HG02970 (cell line): ENCODE data around the gene DNPEP.
A peak's percentile ranks its signal among the peaks of the same experiment; 100 is the strongest.
"Not testable (repeated sequence)": the region's sequence is repeated elsewhere in the genome, so short reads cannot be mapped to it uniquely, and the experiment has no call there.

ENCODE experiments used
- ATAC-seq: cut with Tn5 transposase; IDR thresholded peaks from one replicate; pipeline ENCODE4 v1.9.1; 2021; ENCODE audit warnings: mild to moderate bottlenecking, moderate library complexity, moderate number of reproducible peaks; ENCODE audit not compliant: unreplicated experiment, low FRiP score

Gene DNPEP

GRCh38 chr2:219402665-219403515, 15.2 kb upstream of the DNPEP start:
- ATAC-seq: no peak

DNA sequence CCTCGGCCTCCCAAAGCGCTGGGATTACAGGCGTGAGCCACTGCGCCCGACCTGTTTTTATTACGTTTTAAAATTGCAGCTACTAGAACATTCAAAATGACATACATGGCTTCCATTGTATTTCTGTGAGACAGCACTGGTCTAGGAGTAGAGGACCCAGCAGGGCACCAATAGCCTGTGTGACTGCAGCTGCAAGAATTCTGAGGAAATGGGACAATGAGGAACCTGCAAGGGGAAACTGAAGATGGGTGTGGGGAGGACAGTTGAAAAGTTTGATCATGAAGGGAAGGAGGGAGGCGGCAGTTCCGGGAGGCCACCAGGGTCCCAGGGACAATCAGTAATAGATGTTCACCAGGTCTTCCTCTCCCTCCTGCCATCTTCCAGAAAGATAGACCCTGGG, 13.9 kb upstream of the DNPEP start:
- ATAC-seq: no peak

DNA sequence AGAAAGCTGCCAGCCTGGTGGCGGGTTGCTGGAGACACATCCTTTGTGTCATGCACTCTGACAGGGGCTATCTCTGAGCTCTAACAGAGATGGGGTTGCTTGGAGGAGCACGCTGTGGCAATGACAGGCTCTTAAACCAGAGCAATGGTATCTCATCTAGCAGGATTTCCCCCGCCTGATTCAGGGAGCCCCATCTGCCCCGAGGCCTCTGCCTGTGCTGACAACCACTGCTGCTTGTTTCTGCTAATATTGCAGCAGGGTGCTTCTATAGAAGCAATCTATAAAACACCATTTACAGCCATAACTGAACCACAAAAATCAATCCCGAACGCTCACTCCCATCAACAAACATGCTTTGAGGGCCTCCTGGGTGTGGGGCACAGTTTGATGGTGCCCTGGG, 12.8 kb upstream of the DNPEP start:
- ATAC-seq: no peak

- no peak for ATAC-seq
Measured at GRCh38 chr2:219399716-219400478, 12.2 kb upstream of the DNPEP start.

GRCh38 chr2:219398721-219399363, 11.1 kb upstream of the DNPEP start:
- ATAC-seq: no peak

DNA sequence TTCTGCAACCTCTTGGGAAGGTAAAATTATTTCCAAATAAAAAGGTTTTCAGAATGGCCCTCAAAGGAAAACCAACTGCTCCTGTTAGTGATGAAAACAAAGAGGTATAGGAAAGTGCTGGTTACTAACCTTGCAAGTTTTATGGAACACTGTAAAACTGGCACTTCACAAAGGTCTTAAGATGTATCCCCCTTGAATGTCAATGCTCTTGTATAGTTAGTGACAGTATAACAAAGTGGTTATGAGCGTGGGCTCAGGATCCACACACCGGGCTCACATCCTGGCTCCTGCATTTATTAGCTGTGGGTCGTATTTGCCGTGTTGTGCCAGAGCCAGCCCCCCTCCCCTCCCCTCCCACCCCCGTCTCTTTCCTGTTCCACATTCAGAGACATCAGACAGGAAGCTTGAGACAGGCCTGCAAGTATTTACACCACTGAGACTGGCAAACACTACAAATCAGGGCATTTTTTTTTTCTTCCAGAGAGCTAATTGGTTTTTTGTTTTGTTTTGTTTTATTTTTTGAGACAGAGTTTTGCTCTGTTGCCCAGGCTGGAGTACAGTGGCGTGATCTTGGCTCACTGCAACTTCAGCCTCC, 9.2 kb upstream of the DNPEP start:
- ATAC-seq: no peak

DNA sequence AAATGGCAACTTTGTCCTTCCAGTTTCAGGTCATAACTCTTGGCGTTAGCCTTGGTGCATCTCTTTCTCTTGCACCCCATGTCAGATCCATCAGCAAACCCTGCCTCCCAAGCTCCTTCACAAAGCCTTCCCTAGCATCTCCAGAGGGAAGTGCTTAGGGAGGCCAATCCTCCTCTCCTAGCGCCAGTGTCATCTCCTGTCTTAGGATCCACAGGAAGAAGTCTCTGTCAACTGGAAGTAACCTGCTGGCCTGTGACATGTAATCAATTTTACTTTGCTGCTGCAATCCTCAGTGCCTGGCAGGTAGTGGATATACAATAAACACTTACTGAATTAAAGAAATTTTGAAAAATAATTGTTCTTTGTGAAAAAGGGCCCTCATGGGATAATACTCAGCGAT, 7.9 kb upstream of the DNPEP start:
- no peak for ATAC-seq

- ATAC-seq: not testable (repeated sequence)
Measured at GRCh38 chr2:219395056-219395455, 7.3 kb upstream of the DNPEP start.

DNA sequence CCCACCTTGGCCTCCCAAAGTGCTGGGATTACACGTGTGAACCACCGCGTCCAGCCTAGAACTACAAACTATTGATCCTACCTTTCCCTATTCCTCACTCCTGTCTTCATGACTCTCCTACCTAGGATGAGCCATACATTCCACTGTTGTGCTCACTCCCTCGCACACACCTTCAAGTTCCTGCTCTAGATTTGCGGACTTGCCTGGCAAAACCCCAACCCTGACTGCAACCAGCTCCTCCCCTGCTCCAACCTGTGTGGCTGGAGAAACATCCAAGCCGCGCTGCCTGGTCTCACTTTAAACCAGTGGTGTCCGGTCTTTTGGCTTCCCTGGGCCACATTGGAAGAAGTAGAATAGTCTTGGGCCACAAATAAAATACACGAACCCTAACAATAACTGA, 5.0 kb upstream of the DNPEP start:
- ATAC-seq: no peak

GRCh38 chr2:219388907-219389156, 1.1 kb upstream of the DNPEP start:
- no peak for ATAC-seq

DNA sequence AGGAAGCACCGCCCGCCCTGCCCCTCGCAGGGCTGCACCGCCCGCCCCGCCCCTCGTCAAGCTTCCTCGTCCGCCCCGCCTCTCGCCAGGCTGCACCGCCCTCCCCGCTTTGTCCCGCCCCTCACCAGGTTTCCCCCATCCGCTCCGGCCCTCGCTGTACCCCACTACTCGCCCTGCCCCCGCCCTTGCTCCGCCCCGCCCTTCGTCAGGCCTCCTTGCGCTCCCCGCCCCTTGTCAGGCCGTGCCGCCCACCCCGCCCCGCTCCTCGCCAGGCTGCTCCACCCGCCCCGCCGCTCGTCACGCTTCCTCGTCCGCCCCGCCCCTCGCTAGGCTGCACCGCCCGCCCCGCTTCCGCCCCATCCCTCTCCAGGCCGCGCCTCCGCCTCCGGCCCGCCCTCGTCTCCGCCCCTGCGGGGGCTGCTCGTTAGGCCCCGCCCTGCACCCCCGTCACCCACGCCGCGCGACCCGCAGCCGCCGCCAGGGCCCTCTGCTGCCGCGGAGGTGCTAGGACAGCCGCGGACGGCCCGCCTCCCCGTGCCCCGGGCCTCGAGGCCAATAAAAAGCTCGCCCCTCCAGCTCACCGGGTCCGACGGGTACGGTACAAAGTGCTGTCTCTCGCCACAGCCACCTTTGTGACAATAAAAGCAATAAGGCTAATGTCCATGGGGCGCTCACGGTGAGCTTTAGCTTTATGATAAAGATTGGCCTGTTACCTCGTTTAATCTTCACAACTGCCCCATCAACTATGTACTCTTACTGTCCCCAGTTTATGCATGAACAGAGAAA, 602 bp upstream of the DNPEP start:
- ATAC-seq: peak; percentile 90

DNA sequence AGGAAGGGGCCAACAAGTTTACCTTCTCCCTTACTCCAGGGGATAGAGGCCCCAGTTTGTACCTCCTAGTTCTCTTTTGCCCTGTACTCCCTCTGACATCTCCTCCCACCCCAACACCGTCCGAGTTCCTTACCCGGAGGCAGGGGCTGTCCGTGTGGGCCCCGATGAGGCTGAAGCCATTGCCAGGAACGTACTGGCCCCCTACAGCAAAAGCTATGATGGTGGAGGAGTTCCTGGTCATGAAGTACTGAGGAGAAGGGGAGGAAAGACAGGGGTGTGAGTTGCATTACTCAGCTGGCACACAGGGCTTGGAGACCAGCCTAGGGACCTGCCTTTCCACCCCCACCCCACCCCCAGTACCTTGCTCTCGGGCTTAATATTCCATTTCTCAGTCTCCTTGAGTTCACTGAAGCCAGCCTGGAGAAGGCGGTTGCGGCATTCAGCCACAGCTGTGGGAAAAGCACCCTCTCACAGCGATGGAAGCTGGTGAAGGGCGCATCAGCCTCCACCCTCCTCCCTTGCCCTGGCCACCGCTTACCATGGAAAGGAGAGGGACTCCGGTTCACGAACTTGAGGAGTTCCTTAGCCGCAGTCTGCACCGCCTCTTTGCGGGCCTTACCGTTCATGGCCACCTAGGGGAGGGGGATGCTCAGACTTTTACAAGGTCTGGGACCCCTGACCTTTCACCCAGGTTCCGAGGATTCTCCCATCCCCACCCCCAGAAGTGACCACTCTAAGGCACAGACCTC, 1.0 kb downstream of the DNPEP start:
- no peak for ATAC-seq

GRCh38 chr2:219385958-219386520, 1.7 kb downstream of the DNPEP start:
- no peak for ATAC-seq

DNA sequence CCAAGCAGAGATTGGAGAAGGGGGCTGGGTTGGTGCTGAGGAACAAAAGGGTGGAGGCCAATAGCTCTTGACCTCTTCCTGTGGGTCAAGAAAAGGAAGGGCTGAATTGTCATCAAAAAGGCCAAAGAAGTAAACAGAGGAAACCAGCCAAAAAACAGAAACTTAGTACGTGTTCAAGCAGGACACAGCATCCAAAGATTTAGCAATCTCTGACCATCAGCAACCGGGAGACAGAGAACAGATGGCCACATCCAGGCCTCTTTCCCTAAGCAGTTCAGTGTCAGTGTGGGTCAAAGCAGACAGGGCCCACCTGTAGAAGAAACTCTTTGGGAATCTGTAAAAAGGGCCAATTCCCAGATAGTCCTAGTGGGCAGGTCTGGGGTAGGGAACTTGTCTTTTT, 2.9 kb downstream of the DNPEP start:
- ATAC-seq: no peak

- no peak for ATAC-seq
Measured at GRCh38 chr2:219384083-219384713, 3.5 kb downstream of the DNPEP start.

- no peak for ATAC-seq
Measured at GRCh38 chr2:219381448-219381847, 6.3 kb downstream of the DNPEP start.

DNA sequence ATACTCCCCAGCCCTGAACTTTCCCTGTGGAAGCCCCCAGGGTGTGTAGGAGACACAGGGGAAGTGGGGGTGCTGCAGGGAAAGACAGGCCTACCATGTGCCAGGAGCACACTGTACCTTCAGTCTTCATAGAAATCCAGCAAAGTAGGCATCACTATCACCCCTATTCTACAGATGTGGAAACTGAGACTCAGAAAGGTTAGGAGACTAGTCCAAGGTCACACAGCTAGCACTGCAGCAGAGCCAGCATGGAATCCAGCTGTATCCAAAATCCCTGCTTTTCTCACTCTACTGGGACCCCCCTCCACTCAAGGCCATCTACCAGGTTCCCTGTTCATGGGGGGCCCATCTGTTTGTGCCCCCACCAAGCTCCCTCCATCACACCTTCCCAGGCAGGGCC, 6.8 kb downstream of the DNPEP start:
- ATAC-seq: no peak

- ATAC-seq: no peak
Measured at GRCh38 chr2:219378163-219378851, 9.4 kb downstream of the DNPEP start.
